ENCODE data around the gene POLE3. TPM values are rescaled to one million over a fixed set of nuclear protein-coding genes. Genes with fewer than 3 reads are reported as not detected.

POLE3 gene
- total RNA-seq, 2 experiments from 2014 or later, result 130 to 132 TPM

- Histone ChIP-seq H2AFZ (ENCODE audit: low read length) (no peak overlapping the region), H3K4me1 (ENCODE audit: insufficient read depth, low read length, poor library complexity, severe bottlenecking) (peaks cover 4% of the 10 kb centered on the region), H3K4me3 (ENCODE audit: low read depth, low read length, poor library complexity, severe bottlenecking) (no peak overlapping the region), H3K4me2 (ENCODE audit: low read length) (no peak overlapping the region), H4K20me1 (ENCODE audit: insufficient read depth, low read length) (no peaks in the 10 kb centered on the region), H3K27ac (ENCODE audit: low read depth, low read length, poor library complexity, severe bottlenecking) (no peak overlapping the region), H3K9me2 (ENCODE audit: insufficient read depth, low read length) (no peaks in the 10 kb centered on the region), H3K9me3 (ENCODE audit: low read length) (no peaks in the 10 kb centered on the region), H3K36me3 (ENCODE audit: insufficient read depth, low read length) (peaks cover 24% of the 10 kb centered on the region; the same call in 1 of the 2 replicates), H3K79me2 (ENCODE audit: insufficient read depth, low read depth, low read length) (no peaks in the 10 kb centered on the region)
- BruUV-seq (replicated peaks), result no TSS peak
- intact Hi-C loops (cut with micrococcal nuclease; ENCODE audit: unreplicated experiment), result no loop called here
- CTCF ChIA-PET (ENCODE audit: unreplicated experiment), result interaction anchor here (0.6 kb wide), 1 partner anchor 18 kb away, joined by 3 read pairs; no protein-coding TSS in a partner anchor
- POLR2A ChIA-PET, result interaction anchor here (0.7 kb wide), 1 partner anchor 15 kb away, joined by 5 read pairs; no protein-coding TSS in a partner anchor
- no peak for TF ChIP-seq CTCF (conservative IDR thresholded peaks at IDR 0.05; ENCODE audit: low read length)
- no peak for TF ChIP-seq EZH2phosphoT487 (IDR thresholded peaks at IDR 0.05; ENCODE audit: borderline replicate concordance, low read depth, low read length)
- DNase-seq (ENCODE audit: low spot score), result no peak
Measured at GRCh38 chr9:113370806-113371325, 39.6 kb downstream of the POLE3 start.

- Histone ChIP-seq H3K4me3 (ENCODE audit: low read depth, low read length, poor library complexity, severe bottlenecking) (no peak overlapping the region), H3K79me2 (ENCODE audit: insufficient read depth, low read depth, low read length) (no peaks in the 10 kb centered on the region), H4K20me1 (ENCODE audit: insufficient read depth, low read length) (no peaks in the 10 kb centered on the region), H3K27ac (ENCODE audit: low read depth, low read length, poor library complexity, severe bottlenecking) (no peak overlapping the region), H3K36me3 (ENCODE audit: insufficient read depth, low read length) (peaks cover 20% of the 10 kb centered on the region; the same call in 1 of the 2 replicates), H2AFZ (ENCODE audit: low read length) (no peak overlapping the region), H3K9me2 (ENCODE audit: insufficient read depth, low read length) (no peaks in the 10 kb centered on the region), H3K4me1 (ENCODE audit: insufficient read depth, low read length, poor library complexity, severe bottlenecking) (no peaks in the 10 kb centered on the region), H3K9me3 (ENCODE audit: low read length) (no peaks in the 10 kb centered on the region), H3K4me2 (ENCODE audit: low read length) (no peak overlapping the region)
- ChIA-PET POLR2A (no interaction called here), CTCF (ENCODE audit: unreplicated experiment) (no interaction called here)
- BruUV-seq (replicated peaks), result no TSS peak
- DNase-seq (ENCODE audit: low spot score), result no peak
- intact Hi-C loops (cut with micrococcal nuclease; ENCODE audit: unreplicated experiment), result no loop called here
- no peak for TF ChIP-seq EZH2phosphoT487 (IDR thresholded peaks at IDR 0.05; ENCODE audit: borderline replicate concordance, low read depth, low read length)
- no peak for TF ChIP-seq CTCF (conservative IDR thresholded peaks at IDR 0.05; ENCODE audit: low read length)
Measured at GRCh38 chr9:113369855-113370140, 40.7 kb downstream of the POLE3 start.

- CTCF ChIA-PET (ENCODE audit: unreplicated experiment), result no interaction called here
Measured at GRCh38 chr9:113368982-113369854, 41.3 kb downstream of the POLE3 start.

More at GRCh38 chr9:113368982-113369854, 41.3 kb downstream of the POLE3 start:
- Histone ChIP-seq H3K9me3 (ENCODE audit: low read length) (no peaks in the 10 kb centered on the region), H3K36me3 (ENCODE audit: insufficient read depth, low read length) (peaks cover 17% of the 10 kb centered on the region; the same call in 1 of the 2 replicates), H3K4me1 (ENCODE audit: insufficient read depth, low read length, poor library complexity, severe bottlenecking) (no peaks in the 10 kb centered on the region), H3K79me2 (ENCODE audit: insufficient read depth, low read depth, low read length) (no peaks in the 10 kb centered on the region), H3K9me2 (ENCODE audit: insufficient read depth, low read length) (no peaks in the 10 kb centered on the region), H3K4me2 (ENCODE audit: low read length) (no peak overlapping the region), H3K27ac (ENCODE audit: low read depth, low read length, poor library complexity, severe bottlenecking) (no peak overlapping the region), H4K20me1 (ENCODE audit: insufficient read depth, low read length) (no peaks in the 10 kb centered on the region), H2AFZ (ENCODE audit: low read length) (no peak overlapping the region), H3K4me3 (ENCODE audit: low read depth, low read length, poor library complexity, severe bottlenecking) (no peak overlapping the region)
- no peak for DNase-seq (ENCODE audit: low spot score)
- TF ChIP-seq EZH2phosphoT487 (IDR thresholded peaks at IDR 0.05; ENCODE audit: borderline replicate concordance, low read depth, low read length), result no peak
- no peak for TF ChIP-seq CTCF (conservative IDR thresholded peaks at IDR 0.05; ENCODE audit: low read length)
- POLR2A ChIA-PET, result interaction anchor here (0.7 kb wide), 2 partner anchors 149 to 232 kb away, joined by 3 read pairs; no protein-coding TSS in a partner anchor
- intact Hi-C loops (cut with micrococcal nuclease; ENCODE audit: unreplicated experiment), result no loop called here
- BruUV-seq (replicated peaks), result no TSS peak
